ENCODE measurements around the gene UBA52.

UBA52 gene

DNA sequence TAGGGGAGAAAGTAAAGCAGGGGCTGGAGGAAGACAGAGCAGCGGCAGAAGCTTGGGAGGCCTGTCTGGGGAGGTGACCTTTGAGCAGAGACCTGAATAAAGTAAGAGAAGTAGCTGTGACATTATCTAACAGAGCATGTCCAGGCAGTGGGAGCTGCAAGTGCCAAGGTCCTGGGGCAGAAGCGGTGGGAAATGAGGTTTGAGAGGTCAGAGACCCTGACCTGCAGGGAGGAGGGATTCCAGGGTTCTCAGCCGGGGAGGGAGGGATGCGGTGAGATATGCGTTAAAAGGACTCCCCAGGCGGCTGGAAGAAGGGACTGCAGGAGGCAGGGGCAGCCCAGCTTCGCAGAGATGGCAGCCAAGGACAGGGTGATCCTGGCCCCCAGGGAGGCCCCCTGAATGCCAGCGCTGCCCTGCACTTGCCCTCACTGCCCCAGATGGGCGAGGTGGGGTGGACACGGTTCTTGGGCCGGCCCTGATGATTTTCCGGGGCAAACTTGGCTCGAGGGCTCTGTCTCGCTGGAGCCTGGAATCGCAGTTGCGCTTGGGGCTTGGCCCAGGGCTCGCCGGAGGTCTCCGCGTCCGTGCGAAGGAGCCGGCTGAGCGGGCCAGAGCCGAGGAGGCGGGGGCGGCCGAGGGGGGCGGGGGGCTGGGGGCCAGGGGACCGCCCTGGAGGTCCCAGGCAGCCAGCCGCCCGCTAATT lies 31.7 kb downstream of the UBA52 start:
- ChIA-PET CTCF (interaction anchor here (0.8 to 2.5 kb wide), 2 partner anchors 9 to 14 kb away, joined by 4 to 5 read pairs; no protein-coding TSS in a partner anchor), POLR2A (no interaction called here)
- TF ChIP-seq, protein P1, sequence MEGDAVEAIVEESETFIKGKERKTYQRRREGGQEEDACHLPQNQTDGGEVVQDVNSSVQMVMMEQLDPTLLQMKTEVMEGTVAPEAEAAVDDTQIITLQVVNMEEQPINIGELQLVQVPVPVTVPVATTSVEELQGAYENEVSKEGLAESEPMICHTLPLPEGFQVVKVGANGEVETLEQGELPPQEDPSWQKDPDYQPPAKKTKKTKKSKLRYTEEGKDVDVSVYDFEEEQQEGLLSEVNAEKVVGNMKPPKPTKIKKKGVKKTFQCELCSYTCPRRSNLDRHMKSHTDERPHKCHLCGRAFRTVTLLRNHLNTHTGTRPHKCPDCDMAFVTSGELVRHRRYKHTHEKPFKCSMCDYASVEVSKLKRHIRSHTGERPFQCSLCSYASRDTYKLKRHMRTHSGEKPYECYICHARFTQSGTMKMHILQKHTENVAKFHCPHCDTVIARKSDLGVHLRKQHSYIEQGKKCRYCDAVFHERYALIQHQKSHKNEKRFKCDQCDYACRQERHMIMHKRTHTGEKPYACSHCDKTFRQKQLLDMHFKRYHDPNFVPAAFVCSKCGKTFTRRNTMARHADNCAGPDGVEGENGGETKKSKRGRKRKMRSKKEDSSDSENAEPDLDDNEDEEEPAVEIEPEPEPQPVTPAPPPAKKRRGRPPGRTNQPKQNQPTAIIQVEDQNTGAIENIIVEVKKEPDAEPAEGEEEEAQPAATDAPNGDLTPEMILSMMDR (IDR thresholded peaks at IDR 0.05; ENCODE audit: control extremely low read depth, extremely low read depth, low read depth, missing control alignments): no peak
- DNase-seq (ENCODE audit: extremely low spot score): no peak

DNA sequence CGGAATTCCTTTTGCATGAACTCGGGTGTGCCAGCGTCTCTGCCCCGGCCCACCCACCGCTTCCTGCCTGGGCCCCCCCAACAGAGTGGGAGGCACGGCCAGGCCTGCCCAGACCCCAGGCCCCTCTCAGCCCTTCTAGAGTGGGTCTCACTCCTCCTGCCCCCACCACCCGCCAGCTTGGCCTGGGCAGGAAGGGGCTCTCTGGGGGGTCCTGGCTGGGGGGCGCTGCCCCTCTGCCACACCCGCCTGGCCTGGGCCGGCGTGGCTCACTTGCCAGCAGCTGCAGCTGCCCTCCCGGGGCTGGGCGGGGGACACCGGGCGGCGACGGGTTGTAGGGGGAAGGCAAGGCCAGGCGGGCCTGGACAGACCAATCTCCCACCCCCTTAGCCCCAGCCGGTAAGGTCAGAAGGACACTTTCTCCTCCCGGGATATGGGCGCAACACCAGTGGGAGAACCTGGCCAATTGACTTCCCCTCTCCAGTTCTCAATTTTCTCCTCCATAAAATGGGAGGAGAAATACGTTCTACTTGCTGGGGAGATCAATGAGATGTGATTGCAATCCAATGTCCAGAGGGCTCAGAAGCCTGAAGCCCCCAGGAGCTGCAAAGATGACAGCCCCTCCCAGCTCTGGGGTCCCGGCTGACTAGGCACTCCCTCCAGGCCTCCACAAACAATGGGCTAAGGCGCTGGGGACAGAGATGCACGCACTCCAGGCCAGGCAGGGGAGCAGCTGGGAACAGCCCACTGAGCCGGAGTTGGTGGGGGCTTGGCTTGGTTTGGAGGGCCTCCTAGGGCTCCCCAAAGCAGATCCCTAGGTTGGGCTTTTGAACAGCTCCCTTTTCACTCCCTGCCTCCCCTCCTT lies 32.5 kb downstream of the UBA52 start:
- CTCF ChIA-PET: interaction anchor here (0.7 to 2.5 kb wide), 2 partner anchors 10 to 16 kb away, joined by 5 read pairs; partner anchors contain the start of gene REX1BD
- POLR2A ChIA-PET: no interaction called here

DNA sequence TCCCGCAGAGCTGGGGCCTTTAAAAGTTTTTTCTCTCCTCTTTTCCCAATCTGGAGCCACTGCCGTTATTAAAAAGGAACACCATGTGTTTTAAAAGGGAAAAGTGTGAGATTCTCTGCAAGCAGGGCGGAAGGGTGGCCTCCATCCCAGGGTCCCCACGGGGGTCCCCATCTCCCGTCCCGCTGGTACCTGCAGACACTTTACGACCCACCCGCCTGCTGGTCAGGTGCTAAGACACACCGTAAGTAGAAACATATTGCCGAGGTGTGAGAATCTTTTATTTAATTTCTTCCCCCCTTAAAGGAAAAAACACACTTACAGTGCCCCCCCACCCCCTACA lies 33.1 kb downstream of the UBA52 start:
- TF ChIP-seq, protein P1 (IDR thresholded peaks at IDR 0.05; ENCODE audit: control extremely low read depth, extremely low read depth, low read depth, missing control alignments): no peak
- DNase-seq (ENCODE audit: extremely low spot score): peak; percentile 14
- ChIA-PET CTCF (interaction anchor here (0.7 kb wide), 1 partner anchor 16 kb away, joined by 5 read pairs; the partner anchor contains the start of gene REX1BD), POLR2A (no interaction called here)

More for the DNA sequence above, 32.5 kb downstream of the UBA52 start:
- TF ChIP-seq, protein P1 (IDR thresholded peaks at IDR 0.05; ENCODE audit: control extremely low read depth, extremely low read depth, low read depth, missing control alignments): no peak
- DNase-seq (ENCODE audit: extremely low spot score): no peak

DNA sequence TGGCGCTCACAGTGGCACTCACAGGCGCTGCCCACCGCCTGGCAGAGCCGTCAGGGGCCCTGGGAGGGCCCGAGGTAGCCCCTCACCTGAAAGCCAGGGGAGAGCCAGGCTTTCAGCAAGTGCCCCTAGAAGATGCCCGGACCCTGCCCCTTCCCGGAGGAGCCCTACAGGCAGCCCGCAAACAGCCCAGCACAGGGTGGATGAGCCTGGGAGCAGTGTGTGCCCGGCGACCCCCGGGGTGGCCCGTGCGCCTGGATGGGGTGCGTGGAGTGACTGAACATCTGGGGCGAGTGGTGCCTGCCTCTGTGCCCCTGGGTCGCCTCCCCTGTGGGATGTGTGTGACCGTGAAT lies 33.5 kb downstream of the UBA52 start:
- peak; percentile 15 for DNase-seq (ENCODE audit: extremely low spot score)
- TF ChIP-seq, protein P1 (IDR thresholded peaks at IDR 0.05; ENCODE audit: control extremely low read depth, extremely low read depth, low read depth, missing control alignments): no peak
- CTCF ChIA-PET: no interaction called here
- POLR2A ChIA-PET: no interaction called here

DNA sequence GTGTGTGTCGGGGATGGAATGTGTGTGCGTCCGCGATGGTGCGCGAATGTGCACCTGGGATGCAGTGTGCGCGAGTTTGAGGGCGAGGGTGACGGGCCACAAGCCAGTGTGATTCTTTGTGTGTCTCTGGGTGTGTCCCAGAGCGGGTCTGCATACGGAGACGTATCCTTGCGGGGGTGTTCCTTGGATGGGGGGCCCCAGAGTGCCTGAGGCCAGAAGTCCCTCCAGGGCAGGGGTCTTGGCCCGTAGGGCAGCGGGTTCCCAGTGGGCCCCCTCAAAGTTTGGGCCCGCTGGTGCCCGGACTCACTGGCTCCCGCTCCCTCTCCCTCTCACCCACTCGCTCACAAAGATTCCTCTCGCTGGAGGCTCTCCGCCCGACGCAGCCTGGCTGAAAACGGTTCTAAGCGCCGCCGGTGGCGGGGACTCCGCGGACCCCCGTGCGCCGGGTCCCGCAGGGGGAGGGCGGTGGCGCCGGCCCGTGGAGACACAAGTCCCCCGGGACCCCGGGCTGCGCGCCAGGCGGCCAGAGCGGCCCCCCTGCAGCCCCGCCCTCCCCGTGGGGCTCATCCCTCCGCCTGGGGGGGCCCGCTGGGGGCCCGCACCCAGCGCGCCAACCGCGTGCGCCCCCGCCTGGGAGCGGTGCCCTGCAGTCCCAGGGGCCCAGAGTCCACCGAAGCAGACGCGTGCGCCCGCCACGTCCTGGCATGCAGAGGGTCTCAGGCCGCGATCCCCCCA lies 34.1 kb downstream of the UBA52 start:
- DNase-seq (ENCODE audit: extremely low spot score): no peak
- POLR2A ChIA-PET: no interaction called here
- TF ChIP-seq, protein P1 (IDR thresholded peaks at IDR 0.05; ENCODE audit: control extremely low read depth, extremely low read depth, low read depth, missing control alignments): no peak
- CTCF ChIA-PET: no interaction called here
